HFF-Myc (cell line): ENCODE results near the gene DKK3.

Experiments used
- DNase-seq: peaks from one replicate; pipeline ENCODE4 v3.0.0-alpha.2; 2011; ENCODE audit warnings: low read depth; ENCODE audit errors: extremely low read depth
- H3K4me3 ChIP-seq: replicated peaks from 2 replicates; pipeline ENCODE4 v1.5.1; 2011; ENCODE audit warnings: low read depth, mild to moderate bottlenecking, control low read depth, low read length
- TF ChIP-seq, protein P1 (sequence below): IDR thresholded peaks from 2 replicates; pipeline ENCODE4 v1.5.1; 2012; ENCODE audit warnings: mild to moderate bottlenecking, low read depth, low read length, control low read depth; ENCODE audit errors: missing control alignments

The DKK3 gene

DNA sequence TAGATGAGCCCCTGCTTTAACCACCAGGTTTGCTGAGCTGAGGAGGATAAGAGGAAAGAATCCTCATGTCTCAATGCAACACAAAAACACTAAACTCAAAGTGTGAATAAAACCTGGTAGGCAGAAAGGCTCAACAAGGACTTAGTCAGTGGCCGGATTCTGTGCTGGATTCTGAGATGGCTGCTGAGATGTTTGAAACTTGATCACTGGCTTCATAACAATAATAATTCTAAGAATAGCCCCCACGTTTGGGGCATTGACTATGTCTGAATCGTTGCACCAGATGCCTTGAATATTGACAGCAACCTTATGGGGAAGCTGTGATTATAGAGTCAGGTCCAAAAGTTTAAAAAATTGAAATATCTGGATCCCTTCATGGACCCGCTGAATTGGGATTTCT, 4.6 kb downstream of the DKK3 start:
- TF ChIP-seq, protein P1, sequence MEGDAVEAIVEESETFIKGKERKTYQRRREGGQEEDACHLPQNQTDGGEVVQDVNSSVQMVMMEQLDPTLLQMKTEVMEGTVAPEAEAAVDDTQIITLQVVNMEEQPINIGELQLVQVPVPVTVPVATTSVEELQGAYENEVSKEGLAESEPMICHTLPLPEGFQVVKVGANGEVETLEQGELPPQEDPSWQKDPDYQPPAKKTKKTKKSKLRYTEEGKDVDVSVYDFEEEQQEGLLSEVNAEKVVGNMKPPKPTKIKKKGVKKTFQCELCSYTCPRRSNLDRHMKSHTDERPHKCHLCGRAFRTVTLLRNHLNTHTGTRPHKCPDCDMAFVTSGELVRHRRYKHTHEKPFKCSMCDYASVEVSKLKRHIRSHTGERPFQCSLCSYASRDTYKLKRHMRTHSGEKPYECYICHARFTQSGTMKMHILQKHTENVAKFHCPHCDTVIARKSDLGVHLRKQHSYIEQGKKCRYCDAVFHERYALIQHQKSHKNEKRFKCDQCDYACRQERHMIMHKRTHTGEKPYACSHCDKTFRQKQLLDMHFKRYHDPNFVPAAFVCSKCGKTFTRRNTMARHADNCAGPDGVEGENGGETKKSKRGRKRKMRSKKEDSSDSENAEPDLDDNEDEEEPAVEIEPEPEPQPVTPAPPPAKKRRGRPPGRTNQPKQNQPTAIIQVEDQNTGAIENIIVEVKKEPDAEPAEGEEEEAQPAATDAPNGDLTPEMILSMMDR, result no peak
- DNase-seq, result no peak

DNA sequence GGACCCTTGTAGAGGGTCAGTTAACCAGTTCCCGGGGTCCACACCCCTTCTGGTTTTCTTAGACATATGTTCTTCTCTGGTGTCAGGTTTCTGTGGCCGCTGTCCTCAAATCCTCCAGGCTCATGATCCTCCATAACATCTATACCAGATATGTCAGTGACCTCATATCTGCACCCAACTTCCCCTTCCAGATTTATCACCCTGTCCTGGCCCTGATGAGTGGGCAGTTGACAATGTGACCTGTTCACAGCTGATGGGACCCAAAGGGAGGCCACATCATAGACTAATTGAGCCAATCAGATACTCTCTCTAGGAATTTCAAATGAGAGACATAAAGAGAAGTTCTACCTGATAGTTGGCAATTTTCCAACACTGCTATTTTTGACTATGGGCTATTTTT, 5.1 kb downstream of the DKK3 start:
- H3K4me3 ChIP-seq, result no peak overlapping the region
- TF ChIP-seq, protein P1, result no peak
- no peak for DNase-seq

More for the DNA sequence above, 4.6 kb downstream of the DKK3 start:
- no peak overlapping the region for H3K4me3 ChIP-seq

DNA sequence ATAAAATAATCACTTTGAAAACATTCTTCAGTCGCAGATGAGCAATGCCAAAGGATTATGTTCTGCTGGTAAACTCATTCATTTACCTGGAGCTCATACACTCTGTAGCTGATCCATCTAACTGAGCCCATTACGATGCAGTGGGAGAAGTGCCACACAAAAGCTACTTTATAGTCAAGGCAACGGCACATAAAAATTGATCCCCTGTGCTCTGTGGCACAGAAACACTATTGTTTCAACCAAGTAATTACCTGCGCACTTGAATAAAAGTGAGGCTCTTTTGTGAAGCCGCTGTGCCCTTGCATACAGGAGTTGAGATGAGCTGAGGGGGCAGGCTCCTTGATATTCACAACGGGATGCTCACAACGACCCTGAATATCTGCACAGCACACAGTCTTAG, 7.2 kb downstream of the DKK3 start:
- H3K4me3 ChIP-seq, result no peak overlapping the region
- no peak for DNase-seq
- TF ChIP-seq, protein P1, result no peak

DNA sequence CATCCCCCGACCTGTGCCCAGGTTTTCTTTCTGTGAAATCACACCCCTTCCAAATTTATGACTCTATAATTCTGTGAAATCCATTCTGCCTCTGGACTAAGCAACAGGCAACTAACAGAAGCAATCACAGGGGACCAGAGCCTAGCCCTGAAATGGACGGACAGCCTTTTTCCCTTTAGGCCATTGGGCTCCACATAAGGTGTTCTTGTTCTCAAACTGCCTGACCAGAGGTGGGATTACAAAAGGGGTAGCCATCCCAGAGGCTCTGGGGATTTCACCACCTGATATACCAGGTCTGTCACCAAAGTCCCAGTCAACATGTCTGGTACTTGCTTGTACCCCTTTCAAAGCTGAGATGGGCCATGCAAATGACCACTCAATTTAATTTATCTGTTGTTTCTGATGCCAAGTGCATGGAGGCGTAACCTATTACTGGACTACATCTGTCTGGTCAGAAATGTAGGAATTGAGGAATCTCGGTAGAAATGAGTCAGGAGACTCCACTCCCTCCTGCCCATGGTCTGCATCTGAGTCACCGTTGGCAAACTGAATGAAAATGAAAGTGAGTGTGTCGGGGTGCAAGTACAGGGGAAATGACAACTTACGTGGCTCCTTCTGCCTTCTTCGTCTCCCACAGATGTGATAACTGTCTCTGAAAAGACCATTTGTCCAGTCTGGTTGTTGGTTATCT, 10.2 kb downstream of the DKK3 start:
- peak; percentile 66 for DNase-seq
- no peak overlapping the region for H3K4me3 ChIP-seq
- TF ChIP-seq, protein P1, result no peak

DNA sequence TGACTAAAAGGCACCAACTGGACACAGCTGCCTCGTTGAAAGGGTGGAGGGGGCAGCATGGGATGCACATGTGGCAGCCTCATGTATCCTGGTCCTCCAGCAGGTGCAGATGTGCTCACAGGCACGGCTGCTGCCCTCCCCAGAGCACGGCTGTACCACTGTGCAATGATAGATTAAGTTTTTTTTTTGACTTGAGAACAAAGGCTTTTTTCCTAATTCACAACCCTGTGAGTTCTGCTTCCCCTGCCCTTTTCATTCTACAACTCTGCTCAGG, 11.4 kb downstream of the DKK3 start:
- no peak for DNase-seq
- H3K4me3 ChIP-seq, result no peak overlapping the region
- TF ChIP-seq, protein P1, result no peak

DNA sequence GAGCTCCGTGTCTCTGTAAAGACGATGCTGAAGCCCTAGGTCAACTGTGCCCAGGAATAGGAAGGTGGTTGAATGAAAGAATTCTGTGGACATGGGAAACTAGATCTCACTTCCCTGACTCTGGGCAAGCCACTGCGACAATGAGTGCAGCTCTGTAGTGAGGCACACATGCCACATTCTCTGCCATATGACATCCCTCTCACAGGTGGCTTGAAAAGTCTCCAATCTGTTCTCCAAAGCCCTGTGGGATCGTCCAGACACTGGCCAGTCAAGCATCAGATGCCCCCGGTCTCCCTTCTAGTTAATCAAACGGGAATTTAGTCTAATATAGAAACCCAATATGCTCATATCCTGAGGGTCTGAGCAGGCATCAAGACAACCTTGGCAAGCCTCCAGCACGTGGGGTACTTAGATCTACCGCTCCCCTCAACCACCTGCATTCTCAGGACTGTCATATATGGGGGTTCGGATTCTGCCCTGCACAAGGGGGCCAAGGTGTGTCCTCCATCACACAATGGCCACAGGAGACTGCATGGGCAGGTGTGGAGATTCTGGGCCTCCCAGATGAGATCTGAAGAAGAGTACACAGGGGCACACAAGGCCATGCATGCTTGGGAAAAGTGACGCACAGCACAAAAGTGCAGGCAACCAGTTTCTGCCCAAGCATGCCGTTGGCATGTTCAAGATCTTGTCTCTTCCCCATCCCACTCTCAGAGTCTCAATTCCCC, 11.9 kb downstream of the DKK3 start:
- no peak for DNase-seq
- H3K4me3 ChIP-seq, result no peak overlapping the region
- TF ChIP-seq, protein P1, result no peak
